Heart right ventricle (tissue), 16 donors: ENCODE measurements around the gene CPVL. TPM values are rescaled to one million over a fixed set of nuclear protein-coding genes. Genes with fewer than 3 reads are reported as not detected.

Experiments used
- ATAC-seq, 8 donors: fragments of 200-7000 bp; cut with Tn5 transposase; one replicate each; pipeline ENCODE4 v1.9.1; 2020; ENCODE audit warnings: mild to moderate bottlenecking in 8 of 8, moderate library complexity in 8 of 8, moderate number of reproducible peaks in 1 of 8
- DNase-seq, 2 donors: peaks; one replicate each; pipeline ENCODE4 v3.0.0-alpha.2; 2020
- H3K27ac ChIP-seq, 10 donors: fragments of 200-600 bp; sonication (generic) in 2 of 10; one replicate each; pipeline versions ENCODE4 v1.5.0 to v1.8.0; 2020 to 2022; ENCODE audit warnings: mild to moderate bottlenecking in 3 of 10
- H3K27me3 ChIP-seq, 7 donors: fragments of 200-600 bp; one replicate each; pipeline ENCODE4 v1.8.0; 2021 to 2022; ENCODE audit warnings: mild to moderate bottlenecking in 2 of 7
- H3K36me3 ChIP-seq, 9 donors: fragments of 200-600 bp; sonication (generic) in 1 of 9; one replicate each; pipeline versions ENCODE4 v1.5.0 to v1.8.0; 2020 to 2022; ENCODE audit warnings: mild to moderate bottlenecking in 2 of 9
- H3K4me1 ChIP-seq, 9 donors: fragments of 200-600 bp; sonication (generic) in 1 of 9; one replicate each; pipeline versions ENCODE4 v1.5.0 to v1.8.0; 2020 to 2022; ENCODE audit warnings: mild to moderate bottlenecking in 4 of 9
- H3K4me3 ChIP-seq, 10 donors: fragments of 200-600 bp; sonication (generic) in 2 of 10; one replicate each; pipeline versions ENCODE4 v1.5.0 to v1.8.0; 2020 to 2022; ENCODE audit warnings: mild to moderate bottlenecking in 7 of 10, moderate library complexity in 2 of 10
- H3K9me3 ChIP-seq, 11 donors: fragments of 200-600 bp in 10 of 11; sonication (generic) in 2 of 11; one replicate each; pipeline versions ENCODE4 v1.5.0 to v1.8.0; 2013 to 2022; ENCODE audit warnings: mild to moderate bottlenecking in 2 of 11, control low read depth in 1 of 11, moderate library complexity in 1 of 11
- WGBS, 2 donors: extraction: QIAGEN DNeasy Blood & Tissue Kit; methylation state at CpG; one replicate each; pipeline ENCODE4 v1.1.7; 2013; ENCODE audit warnings: inconsistent platforms in 1 of 2; 5-methylcytosine and 5-hydroxymethylcytosine counted together
- intact Hi-C, 10 donors: fragments of 100-400 bp; cut with DNase I; formaldehyde crosslinking; loops; one replicate each; pipeline versions ENCODE4 v1.11.1 to v1.14.2; 2022
- long read RNA-seq, 3 donors: library from polyadenylated mRNA; unstranded; transcript quantifications; one replicate each; pipeline ENCODE4 v2.0.0, GENCODE V29; 2020 to 2021
- polyA plus RNA-seq, 2 donors: library from polyadenylated mRNA; stranded (reverse); fragments of 200-250 nt; gene quantifications; one replicate each; pipeline ENCODE4 v1.2.3, GENCODE V29; 2013
- total RNA-seq, 10 donors: library from RNA; stranded (reverse); fragmentation: NEBNext Ultra II Directional in 3 of 10; extraction: Animal tissue kit (Norgen Biotek cat#: 25700) in 3 of 10; gene quantifications; one replicate each; pipeline versions ENCODE4 v1.2.1 to v1.2.4, GENCODE V29; 2021 to 2023
- TF ChIP-seq, protein P1 (sequence below), 9 donors: fragments of 200-600 bp; sonication (generic) in 2 of 9; IDR thresholded peaks; one replicate each; pipeline versions ENCODE4 v1.5.0 to v1.8.0; 2021 to 2022; ENCODE audit warnings: antibody characterized with exemption in 9 of 9, mild to moderate bottlenecking in 5 of 9, moderate library complexity in 1 of 9
- donor health status: Arrhythmogenic right ventricular cardiomyopathy.
- donor health status: ischemic (EF 13 %, LVEDD 7.1; RV severe dilation, severe dysfunction).
- donor health status: healthy with polysubstance abuse.
- donor health status: DM: no; HTN: yes; CAD: no.
- donor health status: DM: no; HTN: no; CAD: no.
- donor health status: ischemic (EF 25% LVEDD 6.9; RV normal size, moderate dysfunction).
- donor health status: ischemic (EF 25% LVEDD 5.7; RV mildly dilated, moderate dysfunction).
- donor health status: healthy.
- donor health status: DM: yes; HTN: yes; CAD: no.
- donor health status: Ischemic cardiomyopathy.
- donor health status: ischemic (EF 35%, LVEDD 5.7; RV mildly dilated, moderate dysfunction).
- donor health status: nonischemic (EF 11% LVEDD 7.7; RV severe dilation, severe dysfunction).
- donor health status: DM: yes; HTN: yes; CAD: no.
- donor health status: PGD.
- donor health status: ischemic (EF 29% LVEDD 5.4; RV normal size, mild dysfunction).
- donor health status: nonischemic (EF 23%, LVEDD 6.1; RV moderate dilation, normal function).

CPVL gene
- total RNA-seq (100 to 1,000 TPM in 6 of 10 donors, 10 to 100 TPM in 4; 49.4 to 215 (median 101) TPM), polyA plus RNA-seq (10 to 100 TPM; 82.3 to 85.5 TPM)
- long read RNA-seq, donor 1, transcript CPVL-201 (13 exons, 2,091 nt) = major isoform, 68 of 84 reads
- long read RNA-seq, donor 1, partial matches to known transcripts = 6 of 84 reads
- long read RNA-seq, donor 1, other reads (novel, unspliced or antisense) = 7 of 84 reads
- long read RNA-seq, donor 2, transcript CPVL-201 (13 exons, 2,091 nt) = major isoform, 48 of 71 reads
- long read RNA-seq, donor 2, partial matches to known transcripts = 7 of 71 reads
- long read RNA-seq, donor 2, other reads (novel, unspliced or antisense) = 15 of 71 reads
- long read RNA-seq, donor 3, transcript CPVL-202 (13 exons, 1,739 nt) = minor isoform, 6 of 181 reads
- long read RNA-seq, donor 3, transcript CPVL-201 (13 exons, 2,091 nt) = major isoform, 127 of 181 reads
- long read RNA-seq, donor 3, partial matches to known transcripts = 19 of 181 reads
- long read RNA-seq, donor 3, other reads (novel, unspliced or antisense) = 29 of 181 reads

DNA sequence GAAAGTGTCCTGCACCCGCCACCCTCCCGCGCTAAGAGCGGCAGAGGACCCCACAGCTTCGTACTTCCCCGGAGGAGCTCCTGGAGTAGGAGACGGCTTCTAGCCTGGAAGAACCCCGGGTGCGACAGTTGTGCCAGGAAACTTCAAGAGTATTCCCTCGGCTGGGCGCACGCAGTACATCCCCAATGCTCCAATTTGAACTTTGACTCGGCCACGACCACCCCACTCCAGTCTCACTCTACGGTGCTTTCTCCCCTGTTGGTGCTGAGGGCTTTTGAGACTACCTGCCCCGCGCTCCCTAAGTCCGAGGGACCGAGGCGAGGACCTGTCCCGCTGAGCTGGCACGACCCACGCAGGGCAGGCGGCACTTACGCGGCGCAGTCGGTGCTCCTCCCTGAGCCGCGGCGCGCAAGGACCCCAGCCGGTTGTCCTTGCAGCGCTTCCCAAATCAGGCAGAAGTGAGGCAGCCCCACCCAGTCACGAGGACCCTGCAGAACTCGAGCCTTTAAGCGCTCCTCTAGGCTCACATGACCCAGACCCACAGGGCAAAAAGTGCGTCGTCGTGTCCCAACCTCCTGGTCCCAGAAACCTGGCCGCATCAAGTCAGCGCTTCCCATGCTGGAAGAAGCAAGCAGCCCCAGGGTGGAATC lies at the start of gene CPVL:
Gene CPVL, minus strand, starts transcription at position 481 of the 650 bp plus-strand sequence. CDS start 25,476 bp downstream, outside the sequence.
- WGBS, 2 donors = 1 to 2% methylated on average over 42 of the region's 42 CpGs
- Histone ChIP-seq H3K27me3 (peaks cover 0 to 28% (median 19%) of the 10 kb centered on the region in 7 donors), H3K9me3 (no peaks in the 10 kb centered on the region), H3K36me3 (no peaks in the 10 kb centered on the region), H3K4me1 (peaks cover 0 to 49% (median 10%) of the 10 kb centered on the region in 9 donors), H3K27ac (peak within 1 kb of the TSS in 9 of 10 donors; percentile 1 to 89 (median 84)), H3K4me3 (peak within 1 kb of the TSS; percentile 1 to 62 (median 57))
- TF ChIP-seq, protein P1, sequence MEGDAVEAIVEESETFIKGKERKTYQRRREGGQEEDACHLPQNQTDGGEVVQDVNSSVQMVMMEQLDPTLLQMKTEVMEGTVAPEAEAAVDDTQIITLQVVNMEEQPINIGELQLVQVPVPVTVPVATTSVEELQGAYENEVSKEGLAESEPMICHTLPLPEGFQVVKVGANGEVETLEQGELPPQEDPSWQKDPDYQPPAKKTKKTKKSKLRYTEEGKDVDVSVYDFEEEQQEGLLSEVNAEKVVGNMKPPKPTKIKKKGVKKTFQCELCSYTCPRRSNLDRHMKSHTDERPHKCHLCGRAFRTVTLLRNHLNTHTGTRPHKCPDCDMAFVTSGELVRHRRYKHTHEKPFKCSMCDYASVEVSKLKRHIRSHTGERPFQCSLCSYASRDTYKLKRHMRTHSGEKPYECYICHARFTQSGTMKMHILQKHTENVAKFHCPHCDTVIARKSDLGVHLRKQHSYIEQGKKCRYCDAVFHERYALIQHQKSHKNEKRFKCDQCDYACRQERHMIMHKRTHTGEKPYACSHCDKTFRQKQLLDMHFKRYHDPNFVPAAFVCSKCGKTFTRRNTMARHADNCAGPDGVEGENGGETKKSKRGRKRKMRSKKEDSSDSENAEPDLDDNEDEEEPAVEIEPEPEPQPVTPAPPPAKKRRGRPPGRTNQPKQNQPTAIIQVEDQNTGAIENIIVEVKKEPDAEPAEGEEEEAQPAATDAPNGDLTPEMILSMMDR (IDR thresholded peaks at IDR 0.05) = no peak
- intact Hi-C loops = no loop called here
- ATAC-seq (peak; percentile 78 to 86 (median 81)), DNase-seq (peak; percentile 53 to 69)

DNA sequence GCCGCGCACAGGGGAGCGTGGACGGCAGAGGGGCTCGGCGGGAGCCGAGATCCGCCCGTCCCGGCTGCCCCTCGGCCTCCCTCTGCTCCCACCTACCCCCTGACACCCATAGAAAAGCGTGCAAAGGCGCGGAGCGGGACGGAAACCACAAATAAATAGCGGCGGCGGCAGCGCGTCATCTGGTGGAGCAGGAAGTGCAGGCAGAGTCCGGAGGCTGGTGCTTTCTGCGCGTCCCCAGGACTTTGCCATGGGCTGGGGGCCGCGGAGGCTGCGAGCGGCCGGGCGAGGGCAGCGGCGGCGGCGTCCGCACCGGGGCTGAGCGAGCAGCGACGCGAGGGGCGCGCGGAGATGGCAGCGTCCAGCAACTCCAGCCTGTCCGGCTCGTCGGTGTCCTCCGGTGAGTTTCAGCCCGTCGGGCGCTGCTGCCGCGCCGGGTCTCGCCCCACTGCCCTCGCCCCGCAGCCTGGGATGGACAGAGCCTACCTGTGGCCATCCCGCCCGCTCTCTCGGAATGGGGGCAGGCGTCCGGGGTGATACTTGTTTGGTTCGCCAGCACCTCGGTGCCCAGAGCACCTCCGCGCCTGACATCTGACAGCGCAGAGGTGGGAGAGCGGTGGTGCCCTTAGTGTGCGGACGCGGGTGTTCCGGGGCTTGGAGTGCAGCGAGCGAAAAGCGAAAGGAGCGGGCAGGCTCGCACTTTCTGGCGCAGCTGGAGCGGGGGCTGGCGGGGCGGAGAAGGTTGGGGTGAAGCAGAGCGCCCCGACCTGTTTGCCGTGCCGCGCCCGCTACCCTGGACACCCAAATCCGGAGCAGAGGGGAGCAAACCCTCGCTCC lies 48.5 kb upstream of the CPVL start, which contains the start of gene CHN2:
Gene CHN2, plus strand, starts transcription at position 182 of the 834 bp plus-strand sequence.
- TF ChIP-seq, protein P1 (IDR thresholded peaks at IDR 0.05) = peak in 4 of 9 donors; percentile 21 to 38 (median 26)
- intact Hi-C loops = loop anchor here in 8 of 10 donors (5.0 to 10.0 kb wide), 7 partner anchors 80 to 270 kb away; no protein-coding TSS in a partner anchor
- DNase-seq (peak; percentile 58 to 62), ATAC-seq (peak; percentile 72 to 84 (median 77))
- Histone ChIP-seq H3K4me3 (peak within 1 kb of the TSS; percentile 52 to 82 (median 76)), H3K27me3 (peaks cover 0 to 45% (median 7%) of the 10 kb centered on the region in 7 donors), H3K4me1 (peaks cover 0 to 37% (median 16%) of the 10 kb centered on the region in 9 donors), H3K36me3 (no peaks in the 10 kb centered on the region), H3K27ac (peak within 1 kb of the TSS in 7 of 10 donors; percentile 5 to 68 (median 52)), H3K9me3 (no peaks in the 10 kb centered on the region)
- 2% methylated on average over 83 to 89 of the region's 89 CpGs for WGBS, 2 donors

DNA sequence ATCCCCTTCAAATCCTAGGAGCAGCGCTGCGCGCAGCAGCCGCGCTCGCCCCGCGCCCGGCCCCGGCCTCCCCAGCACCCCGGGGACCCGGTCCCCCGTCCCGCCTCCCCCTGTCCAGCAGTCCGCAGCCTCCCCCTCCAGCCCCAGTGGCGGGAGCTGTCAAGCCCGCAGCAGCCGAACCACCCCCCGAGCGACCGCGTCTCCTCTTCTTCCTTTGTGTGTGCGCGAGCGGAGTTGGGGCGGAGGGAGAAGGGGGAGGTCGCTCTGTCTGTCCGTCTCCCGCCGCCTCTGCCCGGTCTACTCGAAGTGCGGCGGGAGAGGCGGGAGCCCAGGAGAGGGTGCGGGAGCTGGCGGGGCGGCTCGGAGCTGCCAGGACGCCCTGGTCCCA lies 47.9 kb upstream of the CPVL start:
- TF ChIP-seq, protein P1 (IDR thresholded peaks at IDR 0.05) = no peak
- no peaks in the 10 kb centered on the region for H3K36me3 ChIP-seq
- H3K27me3 ChIP-seq = peaks cover 0 to 49% (median 8%) of the 10 kb centered on the region in 7 donors
- intact Hi-C loops = loop anchor here in 8 of 10 donors (5.0 to 10.0 kb wide), 7 partner anchors 79 to 269 kb away; no protein-coding TSS in a partner anchor
- peak in 7 of 8 donors; percentile 7 to 71 (median 29) for ATAC-seq
- H3K4me1 ChIP-seq = peaks cover 0 to 42% (median 16%) of the 10 kb centered on the region in 9 donors
- peak overlapping the region in 6 of 10 donors; percentile 5 to 68 (median 52) for H3K27ac ChIP-seq
- peak overlapping the region; percentile 52 to 82 (median 76) for H3K4me3 ChIP-seq
- peak in 1 of 2 donors; percentile 25 for DNase-seq
- WGBS, 2 donors = 1 to 2% methylated on average over 32 to 39 of the region's 40 CpGs
- H3K9me3 ChIP-seq = no peaks in the 10 kb centered on the region
